Measurements from ENCODE around the gene ADCY5.

Gene ADCY5

DNA sequence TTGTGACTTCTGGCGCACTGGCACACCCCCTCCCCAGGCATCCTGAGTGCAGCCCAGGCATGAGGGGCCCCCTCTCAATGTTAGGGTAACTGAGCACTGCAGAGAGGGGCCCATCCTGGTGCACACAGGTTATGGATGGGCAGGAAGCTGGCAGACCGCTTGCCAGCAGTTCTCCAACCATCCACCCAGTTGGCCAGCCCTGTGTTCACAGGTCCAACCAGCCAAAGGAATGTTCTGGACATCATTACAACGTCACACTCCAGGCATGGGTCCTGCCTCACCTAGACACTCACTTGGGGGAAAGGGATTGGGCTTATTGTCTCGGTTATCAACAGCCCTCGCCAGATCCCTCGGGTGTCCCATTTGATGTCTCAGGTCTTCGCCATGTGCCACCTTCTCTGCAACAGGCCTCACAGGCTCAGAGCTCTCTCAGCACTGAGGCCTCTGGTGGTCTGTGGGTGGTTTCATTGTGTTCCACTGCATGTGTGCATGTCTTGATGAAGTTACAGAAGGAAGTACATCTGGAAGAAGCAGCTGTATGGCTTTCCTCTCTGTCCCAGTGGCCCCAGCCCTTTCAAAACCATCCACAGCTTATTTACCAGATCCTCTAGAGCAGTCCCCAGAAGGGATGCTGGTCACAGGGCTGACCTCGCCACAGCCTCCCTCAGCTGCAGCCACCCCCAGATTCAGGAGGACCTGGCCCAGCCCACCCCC, 23.7 kb downstream of the ADCY5 start:
- no peak for DNase-seq

DNA sequence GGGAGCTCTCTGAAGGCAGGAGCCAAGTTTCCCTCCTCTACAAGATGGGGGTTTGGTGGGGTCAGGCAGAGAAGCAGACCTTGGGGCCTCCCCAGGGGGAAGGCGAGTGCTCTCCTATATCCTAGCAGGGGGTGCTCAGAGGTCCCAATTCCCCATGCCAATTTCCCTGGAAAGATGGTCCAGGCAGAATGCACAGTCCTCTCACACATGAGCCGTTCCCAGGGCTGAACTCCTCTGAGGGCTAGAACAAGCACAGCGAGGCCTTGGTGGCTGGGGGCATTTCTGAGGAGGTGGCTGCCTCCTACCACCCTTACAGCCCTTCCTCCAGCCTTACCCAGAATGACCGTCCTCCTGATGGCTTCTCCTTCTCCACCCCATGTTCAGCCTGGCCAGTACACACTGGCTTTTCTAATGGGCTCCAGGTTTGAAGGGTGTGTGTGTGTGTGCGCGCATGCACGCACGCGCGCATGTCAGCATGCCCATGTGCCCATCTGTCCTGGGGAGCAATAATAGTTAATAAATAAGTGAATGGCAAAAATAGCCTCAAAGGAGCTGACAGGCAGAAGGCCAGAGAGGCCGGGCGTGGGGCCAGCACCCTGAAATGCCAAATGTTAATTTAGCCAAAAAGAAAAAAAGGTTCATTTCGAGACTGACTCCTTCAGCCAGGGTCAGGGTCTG, 24.4 kb downstream of the ADCY5 start:
- DNase-seq, result no peak

DNA sequence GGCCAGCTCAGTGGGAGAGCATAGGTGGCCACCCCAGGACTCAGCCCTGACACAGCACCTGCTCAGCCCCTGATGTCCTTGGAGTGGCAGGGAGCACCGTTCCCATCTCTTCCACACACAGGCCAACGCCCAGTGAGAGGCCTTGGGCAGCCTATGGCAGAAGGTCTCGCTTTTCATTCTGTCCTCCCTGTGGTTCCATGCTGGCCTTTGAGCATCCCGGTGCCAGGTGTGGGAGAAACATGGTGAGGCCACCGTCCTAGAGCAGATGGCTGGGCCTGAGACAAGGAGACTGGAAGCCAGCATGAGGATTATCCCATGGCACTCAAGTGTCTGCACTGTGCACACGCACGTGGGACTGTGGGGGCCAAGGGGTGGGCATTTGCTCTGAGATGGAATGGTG, 25.1 kb downstream of the ADCY5 start:
- DNase-seq, result no peak

DNA sequence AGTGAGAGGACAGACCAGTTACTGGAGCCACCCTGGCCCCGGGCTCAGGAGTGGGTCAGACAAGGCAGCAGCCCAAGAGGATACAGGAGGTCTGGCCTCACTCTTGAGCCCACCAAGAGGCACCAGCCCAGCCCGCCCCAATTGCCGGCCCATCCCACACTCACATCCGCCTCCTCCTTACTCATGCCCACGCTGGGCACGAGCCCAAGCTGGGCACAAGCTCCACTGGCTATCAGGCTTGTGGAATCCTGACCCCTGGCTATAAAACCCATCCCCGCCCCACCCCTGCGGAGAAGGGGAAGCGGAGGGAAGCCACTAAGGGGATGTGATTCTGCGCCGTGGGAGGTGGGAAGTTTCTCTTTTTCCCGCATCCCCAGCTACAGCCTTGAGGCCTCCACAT, 25.9 kb downstream of the ADCY5 start:
- no peak for DNase-seq

DNA sequence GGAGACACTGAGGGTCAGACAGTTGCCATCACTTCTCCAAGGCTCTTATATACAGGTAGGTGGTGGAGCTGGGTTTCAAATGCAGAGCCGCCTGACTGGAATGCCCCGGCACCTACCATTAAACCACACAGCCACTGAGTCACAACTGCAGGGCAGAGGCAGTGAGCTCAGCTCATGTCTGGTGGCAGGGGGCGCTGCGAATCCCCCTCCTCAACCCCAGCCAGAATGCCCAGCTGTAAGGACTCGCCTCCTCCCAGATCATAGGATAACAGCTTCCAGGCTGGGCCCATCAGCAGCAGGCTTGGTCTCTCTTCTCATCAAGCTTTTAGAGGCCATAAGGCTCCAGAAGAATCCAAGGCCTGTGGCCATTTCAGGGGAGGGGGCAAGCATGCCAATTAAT, 26.4 kb downstream of the ADCY5 start:
- DNase-seq, result no peak

DNA sequence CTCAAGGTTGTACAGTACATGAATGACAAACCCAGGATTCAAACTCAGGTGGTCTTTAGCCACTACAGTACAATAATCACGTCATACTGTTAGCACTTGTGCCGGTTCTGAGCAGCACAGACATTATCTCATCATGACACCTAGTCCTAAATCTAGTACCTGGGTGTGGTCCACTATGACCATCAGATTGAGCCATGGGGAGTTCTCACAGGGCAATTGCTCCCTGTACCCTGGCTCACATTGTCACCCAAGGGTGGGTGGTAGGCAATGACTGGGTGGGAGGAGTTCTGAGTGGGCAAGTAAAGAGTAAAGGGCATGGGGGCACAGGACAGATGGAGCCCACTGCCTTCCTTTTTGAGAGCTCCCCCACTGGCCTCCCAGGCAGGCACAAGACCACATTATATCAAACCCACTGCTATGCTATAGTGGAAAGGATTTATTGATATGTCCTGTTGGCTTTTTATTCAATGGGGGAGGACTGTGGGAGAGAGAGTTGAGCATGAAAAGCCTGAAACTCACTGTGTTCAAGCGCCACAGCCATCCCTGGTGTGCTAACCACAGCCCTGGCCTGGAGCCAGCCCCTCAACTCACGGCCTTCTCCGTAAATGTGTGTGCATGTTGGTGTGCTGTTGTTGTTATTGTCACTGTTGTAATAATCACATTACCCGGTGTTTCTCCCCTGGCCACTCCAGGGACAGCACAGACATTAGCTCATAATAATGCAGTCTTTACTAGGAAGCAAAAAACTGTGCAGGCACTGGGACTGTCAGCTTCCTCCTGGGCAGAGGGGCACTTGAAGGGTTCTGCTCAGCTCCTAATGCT, 27.3 kb downstream of the ADCY5 start:
- DNase-seq, result no peak

DNA sequence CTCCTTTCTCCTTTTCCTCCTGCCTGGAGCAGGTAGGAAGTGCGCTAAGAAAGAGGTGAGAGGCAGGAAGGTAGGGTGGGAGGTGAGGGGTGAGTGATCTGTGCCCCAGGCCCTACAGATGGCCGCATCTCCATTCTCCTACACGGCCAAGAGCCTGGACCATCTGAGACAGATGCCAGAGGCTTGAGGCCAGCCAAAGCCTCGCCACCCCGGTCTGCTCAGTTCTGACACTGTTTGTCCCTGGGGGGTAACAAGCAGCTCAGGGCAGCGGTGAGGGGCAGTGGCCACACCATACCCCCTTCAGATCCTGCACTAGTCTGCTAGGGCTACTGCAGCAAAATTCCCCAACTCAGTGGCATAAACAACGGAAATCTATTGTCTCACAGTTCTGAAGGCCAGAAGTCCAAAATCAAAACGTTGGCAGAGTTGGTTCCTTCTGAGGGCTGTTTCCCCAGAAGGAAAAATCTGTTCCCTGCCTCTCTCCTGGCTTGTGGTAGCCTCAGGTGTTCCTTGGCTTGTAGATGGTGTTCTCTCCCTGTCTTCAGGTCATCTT, 28.4 kb downstream of the ADCY5 start:
- no peak for DNase-seq

DNA sequence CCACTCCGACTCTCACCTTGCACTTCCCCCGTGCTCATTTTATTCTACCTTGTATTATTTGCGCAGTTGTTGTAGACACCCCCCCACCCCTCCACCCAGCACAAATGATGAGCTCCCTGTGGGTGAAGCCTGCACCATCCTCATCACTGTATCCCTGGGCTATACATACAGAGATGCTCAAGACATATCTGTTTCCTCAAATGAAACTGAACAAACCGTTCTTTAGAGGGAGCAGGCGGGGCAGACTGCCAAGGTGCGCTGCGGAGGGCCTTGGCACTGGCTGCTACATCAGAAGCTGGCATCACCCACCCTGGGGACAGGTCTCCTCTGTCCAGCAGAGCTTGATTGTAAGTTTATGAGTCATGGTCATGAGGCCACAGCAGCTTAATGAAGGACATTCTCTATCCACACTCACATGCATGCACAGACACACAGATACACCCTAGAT, 29.0 kb downstream of the ADCY5 start:
- no peak for DNase-seq

DNA sequence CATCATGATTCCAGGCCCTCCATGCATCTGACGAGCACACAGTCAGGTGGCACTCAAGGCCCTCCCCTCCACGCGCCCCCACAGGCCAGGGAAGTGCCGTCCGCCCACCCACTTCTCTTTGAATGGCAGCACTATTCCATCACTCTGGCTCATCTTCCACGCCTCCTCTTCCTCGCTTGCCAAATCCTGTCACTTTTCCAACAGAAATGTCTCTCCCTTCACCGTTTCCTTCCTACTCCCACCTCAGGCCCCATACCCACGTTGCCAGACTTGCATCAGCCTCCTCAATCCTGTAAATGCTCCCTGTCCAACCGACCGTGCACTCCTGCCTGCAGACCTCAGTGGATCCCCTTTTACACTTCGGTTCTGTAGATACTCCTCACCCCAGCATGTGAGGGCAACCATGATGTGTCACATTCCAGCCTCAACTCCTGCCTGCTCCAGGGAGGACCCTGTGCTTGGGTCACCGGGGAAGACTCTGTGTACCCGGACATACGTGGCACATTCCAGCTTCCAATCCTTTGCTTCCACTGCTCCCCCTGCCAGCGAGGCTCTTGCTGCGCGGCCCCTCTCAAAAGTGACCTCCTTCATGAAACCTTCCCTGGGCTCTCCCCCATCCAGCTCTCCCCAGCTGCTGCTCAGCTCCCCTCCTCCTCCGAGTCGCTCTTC, 29.6 kb downstream of the ADCY5 start:
- DNase-seq, result no peak

DNA sequence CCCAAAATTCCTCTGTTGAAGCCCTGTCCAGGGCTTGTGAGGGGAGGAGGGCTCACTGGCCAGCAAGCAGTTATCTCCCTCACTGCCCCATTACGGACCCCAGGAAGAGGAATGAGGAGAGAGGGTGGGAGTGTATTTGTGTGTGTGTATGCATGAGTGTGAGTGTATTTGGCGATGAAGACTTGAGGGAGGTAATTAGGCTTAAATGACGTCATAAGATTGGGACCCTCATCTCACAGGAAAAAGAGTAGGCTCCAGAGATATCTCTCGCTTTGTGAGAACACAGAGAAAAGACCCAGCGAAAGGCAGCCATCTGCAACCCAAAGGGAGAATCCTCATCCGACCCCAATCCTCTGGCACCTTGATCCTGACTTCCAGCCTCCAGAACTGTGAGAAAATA, 32.2 kb downstream of the ADCY5 start:
- no peak for DNase-seq

DNA sequence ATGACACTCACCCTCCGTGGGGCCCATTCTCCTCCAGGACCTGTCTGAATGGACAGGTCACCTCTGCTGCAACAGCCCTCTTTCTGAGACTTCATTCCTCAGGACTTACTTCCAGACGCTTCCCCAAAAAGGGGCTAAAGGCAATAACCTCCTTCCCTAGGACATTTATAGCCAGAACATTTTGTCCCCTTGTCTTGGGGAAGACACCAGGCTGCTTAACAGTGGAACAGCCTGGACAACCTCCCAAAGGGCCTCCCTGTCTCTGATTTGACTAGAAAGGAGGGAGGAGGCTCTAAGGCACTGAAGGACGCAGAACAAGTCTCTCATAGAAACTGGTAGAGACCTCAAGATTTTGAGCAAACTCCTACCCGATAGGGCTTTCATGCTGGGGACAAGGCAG, 32.7 kb downstream of the ADCY5 start:
- DNase-seq, result no peak

DNA sequence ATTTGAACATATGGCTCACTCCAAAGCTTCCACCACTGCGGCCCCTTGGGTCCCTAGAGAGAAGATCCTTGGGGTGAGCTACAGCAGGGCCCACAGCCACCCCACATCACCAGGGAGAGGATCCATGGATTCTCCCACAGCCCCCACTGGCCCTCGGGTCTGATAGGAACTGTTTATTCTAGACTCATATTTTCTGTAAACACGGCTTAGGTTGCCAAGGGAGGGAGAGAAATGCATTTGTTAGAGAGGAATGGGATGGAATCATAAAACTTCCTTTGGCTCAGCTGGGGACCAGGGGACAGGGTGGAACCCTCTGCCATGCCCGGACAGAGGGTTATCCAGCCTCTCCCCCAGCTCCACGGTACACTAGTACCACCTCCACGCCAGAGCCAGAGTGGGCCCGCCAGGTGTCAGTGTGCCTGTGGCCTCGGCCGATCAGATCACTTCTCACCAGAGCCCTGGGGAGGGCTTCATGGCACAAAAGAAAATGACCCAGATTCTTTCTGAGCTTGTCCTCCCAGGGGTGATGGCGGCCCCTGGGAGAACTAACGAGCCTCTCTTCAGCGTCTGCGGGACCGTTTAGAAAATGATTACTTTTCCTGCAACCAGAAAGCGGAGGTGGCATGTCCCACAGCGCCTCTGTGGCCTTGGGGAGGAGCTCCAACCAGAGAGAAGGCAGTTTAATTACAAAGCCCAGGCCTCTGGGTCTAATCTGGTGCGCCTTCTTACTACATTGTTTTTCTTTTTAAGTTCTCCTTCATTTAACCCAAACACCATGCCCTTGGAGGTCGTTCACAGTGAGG, 33.7 kb downstream of the ADCY5 start:
- no peak for DNase-seq

DNA sequence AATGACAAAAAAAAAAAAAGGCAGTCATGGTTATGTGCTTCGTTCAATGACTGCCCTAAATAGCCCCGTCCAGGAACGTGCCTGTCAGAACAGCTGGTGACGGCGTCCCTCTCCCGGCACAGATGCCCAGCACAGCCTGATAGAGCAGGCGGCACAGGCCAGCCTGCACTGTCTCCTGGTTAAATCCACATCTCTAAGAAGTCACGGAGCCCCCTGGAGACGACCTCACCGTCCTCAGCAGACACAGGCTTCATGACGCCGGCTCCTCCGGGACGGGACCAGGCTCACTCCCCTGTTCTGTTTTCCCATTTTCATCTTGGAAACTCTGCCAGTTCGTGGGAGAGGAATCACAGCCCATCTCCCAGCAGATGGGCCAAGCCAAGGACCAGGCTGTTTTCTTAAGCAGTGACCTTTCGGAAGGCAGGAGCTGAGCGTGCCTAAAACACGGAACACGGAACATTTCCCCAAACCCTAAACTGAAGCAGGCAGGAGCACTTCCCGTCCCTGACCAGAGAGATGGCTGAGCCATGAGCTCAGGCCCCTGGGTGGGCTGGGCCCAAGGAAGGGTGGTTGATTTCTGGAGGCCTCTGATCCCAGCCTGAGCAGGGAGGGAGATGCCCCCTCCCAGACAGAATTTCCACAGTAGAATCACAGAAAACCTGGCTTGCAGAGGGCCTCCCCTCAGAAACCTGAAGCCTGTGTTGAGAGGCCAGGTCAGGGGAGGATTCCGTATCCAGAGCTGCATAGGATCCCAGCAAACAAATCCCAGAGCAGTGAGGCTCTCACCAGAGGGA, 35.9 kb downstream of the ADCY5 start:
- DNase-seq, result no peak

DNA sequence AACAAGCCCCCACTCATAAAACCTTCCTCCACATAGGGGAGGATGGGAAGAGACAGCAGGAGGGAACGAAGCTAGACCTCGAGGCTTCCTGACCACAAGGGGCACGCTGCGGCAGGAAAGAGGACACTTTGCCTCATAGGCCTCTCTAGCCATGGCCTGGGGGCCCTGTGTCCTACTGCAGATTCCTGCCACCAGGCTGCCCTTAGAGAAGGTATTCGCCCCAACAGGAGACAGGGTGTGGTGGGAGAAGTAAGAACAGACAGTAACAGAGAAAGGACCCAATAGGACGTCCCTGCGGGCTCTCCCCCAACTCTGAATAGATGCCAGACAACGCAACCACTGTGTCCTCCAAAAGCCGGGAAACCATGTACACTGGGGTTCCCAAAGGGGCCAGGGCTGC, 36.8 kb downstream of the ADCY5 start:
- DNase-seq, result no peak

DNA sequence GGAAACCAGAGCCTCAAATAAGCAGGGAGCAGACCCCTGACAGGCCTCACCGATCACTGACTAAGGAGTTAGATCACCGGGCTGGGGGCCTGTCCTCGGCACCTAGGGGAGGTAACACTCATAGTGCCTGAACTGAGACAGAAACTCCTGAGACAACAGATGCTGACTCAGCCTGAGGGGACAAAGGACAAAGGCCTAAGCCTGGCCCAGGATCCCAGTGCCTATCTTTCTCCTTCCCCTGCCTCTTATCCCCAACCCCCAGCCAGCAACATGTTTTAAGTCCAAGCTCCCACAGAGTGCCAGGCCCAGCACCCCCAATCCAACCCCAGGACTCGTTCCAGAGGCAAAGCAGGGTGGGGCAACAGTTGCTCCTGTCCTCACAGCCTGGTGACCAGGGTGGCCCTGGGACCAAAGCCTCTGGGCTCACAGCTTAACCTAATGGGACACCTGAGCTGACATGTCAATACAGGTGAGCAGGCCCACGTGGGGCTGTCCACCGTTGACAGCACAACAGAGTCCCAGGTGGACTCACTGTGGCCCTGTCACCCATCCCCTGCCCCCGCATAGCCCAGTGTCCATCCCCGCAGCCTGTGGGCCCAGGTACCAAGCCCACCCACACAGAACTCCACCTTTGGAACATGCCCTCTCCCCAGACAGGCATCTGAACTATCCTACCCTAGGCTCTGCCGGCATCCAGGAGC, 37.4 kb downstream of the ADCY5 start:
- DNase-seq, result no peak

DNA sequence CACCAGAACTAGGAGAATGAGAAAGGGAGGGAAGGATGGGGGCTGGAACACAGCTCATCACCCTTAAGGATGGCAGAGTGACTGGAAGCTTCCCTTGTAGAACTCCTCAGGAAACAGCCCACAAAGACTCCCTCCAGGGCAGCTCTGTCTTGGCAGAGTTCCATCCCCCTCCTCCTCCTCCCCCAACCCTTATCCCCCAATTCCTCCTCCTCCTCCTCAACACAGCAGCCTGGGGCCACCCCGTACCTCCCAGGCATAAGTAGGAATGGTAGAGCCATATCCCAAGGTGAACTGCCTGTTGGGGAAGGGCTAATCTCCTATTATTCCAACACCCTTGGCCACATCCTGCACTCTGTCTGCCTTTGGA, 38.8 kb downstream of the ADCY5 start:
- DNase-seq, result no peak

DNA sequence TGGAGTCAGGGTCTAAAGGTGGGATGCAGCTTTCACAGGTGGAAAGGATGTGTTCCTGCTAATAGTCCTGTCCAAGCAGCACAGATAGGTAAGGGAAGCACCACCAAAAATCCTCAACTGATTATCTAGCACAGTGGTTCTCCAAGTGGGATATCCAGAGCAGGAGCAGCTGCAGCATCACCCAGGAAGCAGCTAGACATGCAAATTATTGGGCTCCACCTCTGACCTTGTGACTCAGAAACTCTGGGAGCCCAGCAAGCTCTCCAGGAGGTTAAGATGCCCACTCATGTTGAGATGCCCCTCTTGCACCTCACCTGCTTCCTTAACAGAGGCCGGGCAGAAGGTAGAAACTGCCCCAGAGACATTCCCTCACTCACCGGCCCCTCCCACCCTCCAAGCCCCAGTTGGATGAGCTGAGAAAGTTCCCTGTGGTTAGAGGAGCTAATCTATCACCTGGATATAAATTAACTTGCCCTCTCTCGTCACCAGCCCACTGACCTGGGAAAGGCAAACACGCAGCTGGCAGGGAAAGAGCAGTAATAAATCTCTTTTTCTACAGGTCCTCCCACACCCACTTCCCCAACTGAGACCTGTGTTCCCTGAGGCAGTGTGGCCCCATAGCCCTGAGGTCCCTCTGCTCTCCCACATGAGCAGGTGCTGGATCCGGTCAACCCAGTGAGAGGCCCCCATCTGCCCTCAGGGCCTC, 39.3 kb downstream of the ADCY5 start:
- no peak for DNase-seq

DNA sequence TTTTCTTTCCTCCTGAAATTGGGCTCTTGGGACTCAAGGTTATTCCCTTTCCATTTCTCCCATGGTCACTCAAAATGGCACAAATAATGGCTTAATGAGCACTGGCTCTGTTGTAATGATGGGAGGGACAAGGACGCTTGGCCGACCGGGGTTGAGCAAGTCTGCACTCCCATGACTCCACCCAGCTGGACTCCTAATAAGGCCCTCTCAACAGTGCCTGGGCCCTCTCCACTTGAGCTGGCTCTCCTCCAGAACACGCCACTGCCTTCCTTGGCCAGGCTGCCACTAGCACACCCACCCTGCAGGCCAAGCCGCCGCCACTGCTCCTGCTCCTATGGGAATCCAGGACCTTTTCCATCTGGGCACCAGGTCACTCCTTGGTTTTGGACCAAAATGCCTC, 42.3 kb downstream of the ADCY5 start:
- DNase-seq, result no peak

DNA sequence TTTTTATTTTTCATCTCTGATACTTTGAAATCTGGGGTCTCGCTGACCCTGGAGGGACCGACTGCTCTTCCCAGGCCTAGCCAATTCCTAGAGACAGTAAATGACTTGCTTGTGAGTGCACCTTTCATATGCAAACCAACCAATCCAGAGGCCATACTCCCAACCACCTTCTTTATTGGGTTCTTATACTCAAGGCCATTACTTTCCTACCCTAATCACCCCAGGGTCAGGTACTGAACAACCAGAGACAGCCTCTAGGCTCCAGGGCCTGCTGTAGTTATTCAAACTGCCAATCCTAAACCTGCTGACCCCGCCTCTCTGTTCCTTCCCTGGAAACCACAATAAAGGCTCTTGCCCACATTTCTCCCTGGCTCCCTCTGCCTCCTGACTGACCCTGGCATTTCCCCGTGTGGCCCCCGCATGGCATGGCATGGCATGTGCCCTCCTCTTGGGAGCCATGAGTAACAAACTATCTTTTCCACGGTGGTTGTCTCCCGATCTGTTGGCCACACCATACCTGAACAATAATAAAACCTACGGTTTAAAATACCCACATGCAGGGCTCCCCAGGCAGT, 42.9 kb downstream of the ADCY5 start:
- DNase-seq, result no peak

DNA sequence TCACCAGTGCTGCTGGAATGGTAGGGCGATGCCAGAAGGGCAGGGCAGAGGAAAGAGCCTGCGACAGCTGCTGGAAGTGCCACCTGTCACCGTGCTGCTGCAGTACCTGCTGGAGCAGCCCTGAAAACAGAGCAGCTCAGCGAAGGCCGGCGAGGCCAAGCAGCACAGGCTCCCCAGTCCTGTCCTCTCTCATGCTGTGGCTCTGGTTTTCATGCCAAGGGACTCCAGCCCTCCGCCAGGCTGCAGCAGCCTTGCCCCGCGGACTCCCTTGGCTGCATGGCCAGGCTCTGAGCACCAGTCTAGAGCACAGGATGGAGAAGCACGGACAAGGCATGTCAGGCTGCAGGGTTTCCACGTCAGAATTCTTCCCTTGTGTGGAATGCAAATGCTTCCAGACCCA, 43.9 kb downstream of the ADCY5 start:
- DNase-seq, result no peak
